GM12892 (cell line): Measurements from ENCODE around the gene ATRN.

Experiments used
- POLR2A ChIP-seq: IDR thresholded peaks from 2 replicates; pipeline ENCODE4 v1.6.1; 2011; ENCODE audit warnings: low read depth, low read length, control low read depth
- TAF1 ChIP-seq: IDR thresholded peaks from 2 replicates; pipeline ENCODE4 v1.6.1; 2011; ENCODE audit warnings: low read depth, mild to moderate bottlenecking, control low read depth, low read length, borderline replicate concordance

- TF ChIP-seq POLR2A = no peak
- TF ChIP-seq TAF1 = no peak
Observed at GRCh38 chr20:3559231-3559630, 88.4 kb downstream of the ATRN start.
